NCI-H2196 treated with DMSO at 0.1 percent for 48 hours (cell line): ENCODE measurements around the gene PSMD2.
"Not testable (repeated sequence)": the region's sequence is repeated elsewhere in the genome, so short reads cannot be mapped to it uniquely, and the experiment has no call there.

ENCODE experiments used
- DNase-seq: peaks from one replicate; lab custom pipeline; 2025; ENCODE audit not compliant: unreplicated experiment; lab: John Stamatoyannopoulos, UW

The PSMD2 gene

GRCh38 chr3:184298759-184299487, at the start of gene PSMD2:
PSMD2 (plus strand) TSS chr3:184299241; CDS start chr3:184299267, 26 bp downstream.
- peak; percentile 100 for DNase-seq

GRCh38 chr3:184249412-184250166, 49.5 kb upstream of the PSMD2 start, which contains the start of gene EEF1AKMT4:
EEF1AKMT4 (plus strand) TSS chr3:184249672; CDS start chr3:184249695, 23 bp downstream.
- peak; percentile 98 for DNase-seq

GRCh38 chr3:184250167-184250828, 48.7 kb upstream of the PSMD2 start:
- peak; percentile 88 for DNase-seq

- DNase-seq, result no peak
These were observed 43.6 kb upstream of the PSMD2 start for GRCh38 chr3:184255291-184256039.

DNA sequence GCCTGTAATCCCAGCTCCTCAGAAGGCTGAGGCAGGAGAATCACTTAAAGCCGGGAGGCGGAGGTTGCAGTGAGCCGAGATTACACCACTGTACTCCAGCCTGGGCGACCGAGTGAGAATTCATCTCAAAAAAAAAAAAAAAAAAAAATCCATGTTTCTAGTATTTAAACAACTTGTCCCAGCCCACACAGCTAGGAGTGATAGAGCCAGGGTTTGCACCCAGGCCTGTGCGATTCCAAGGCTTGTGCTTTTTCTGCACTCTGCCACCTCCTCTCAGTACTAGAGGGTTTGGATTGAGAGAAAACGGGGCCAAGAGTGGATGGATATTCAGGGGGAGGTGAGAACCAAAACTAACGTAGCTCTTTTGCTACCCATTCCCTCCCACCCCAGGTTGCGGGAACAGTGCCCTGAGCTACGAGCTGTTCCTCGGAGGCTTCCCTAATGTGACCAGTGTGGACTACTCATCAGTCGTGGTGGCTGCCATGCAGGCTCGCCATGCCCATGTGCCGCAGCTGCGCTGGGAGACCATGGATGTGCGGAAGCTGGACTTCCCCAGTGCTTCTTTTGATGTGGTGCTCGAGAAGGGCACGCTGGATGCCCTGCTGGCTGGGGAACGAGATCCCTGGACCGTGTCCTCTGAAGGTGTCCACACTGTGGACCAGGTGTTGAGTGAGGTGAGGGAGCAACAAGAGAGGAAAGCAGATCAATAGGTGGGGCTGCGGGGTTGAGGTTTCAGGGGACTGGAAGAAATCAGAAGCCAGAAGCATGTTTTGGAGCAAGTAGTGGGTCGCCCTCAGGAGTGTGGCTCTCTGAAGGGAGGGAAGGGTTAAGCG, 41.7 kb upstream of the PSMD2 start:
- DNase-seq, result no peak

DNA sequence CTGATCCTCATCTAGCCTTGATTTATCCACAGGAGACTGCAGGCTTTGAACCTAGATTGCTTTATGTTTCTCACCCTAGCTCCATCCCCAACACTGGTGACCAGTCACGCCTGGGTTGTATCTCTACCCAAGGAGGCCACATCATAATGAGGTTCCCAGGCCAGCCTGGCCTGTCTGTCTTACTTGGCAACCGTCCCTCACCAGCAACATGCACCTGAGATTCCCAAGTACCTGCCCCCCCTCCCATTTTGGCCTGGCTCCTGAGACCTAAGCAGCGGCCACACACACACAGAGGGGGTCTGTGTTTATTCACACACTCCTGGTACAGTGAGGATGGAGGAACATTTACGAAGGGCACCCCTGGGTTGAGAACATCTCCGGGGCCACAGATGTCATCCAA, 40.1 kb upstream of the PSMD2 start:
- DNase-seq, result no peak

- DNase-seq, result no peak
These were observed 39.6 kb upstream of the PSMD2 start for GRCh38 chr3:184259396-184259877.

GRCh38 chr3:184259878-184260723, 38.9 kb upstream of the PSMD2 start:
- DNase-seq, result no peak

- DNase-seq, result no peak
These were observed 38.2 kb upstream of the PSMD2 start for GRCh38 chr3:184260724-184261269.

GRCh38 chr3:184261270-184261853, 37.7 kb upstream of the PSMD2 start, which contains the start of gene CAMK2N2:
CAMK2N2 (minus strand) TSS chr3:184261553; CDS start chr3:184261285, 268 bp downstream.
- peak; percentile 97 for DNase-seq

- DNase-seq, result peak; percentile 76
These were observed 36.9 kb upstream of the PSMD2 start for GRCh38 chr3:184261854-184262763.

DNA sequence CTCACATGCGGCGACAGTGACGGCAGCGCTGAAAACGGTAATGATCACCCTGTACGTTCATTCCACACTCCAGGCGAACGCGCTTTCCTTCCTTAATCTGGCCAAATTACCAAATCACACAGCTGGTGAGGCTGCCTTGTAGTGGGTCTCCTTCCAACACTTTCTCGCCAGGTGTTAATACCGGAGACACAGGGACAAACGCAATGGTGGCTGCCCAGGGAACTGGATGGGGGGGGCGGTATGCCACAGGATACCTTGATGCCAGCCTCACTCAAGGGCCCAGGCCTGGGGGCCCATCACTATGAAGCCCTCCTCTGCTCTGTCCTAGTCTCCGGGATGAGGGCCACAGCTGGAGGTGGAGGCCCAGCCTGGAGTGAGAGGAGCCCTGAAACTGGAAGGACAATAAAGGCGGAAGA, 36.3 kb upstream of the PSMD2 start:
- DNase-seq, result no peak

- DNase-seq, result not testable (repeated sequence)
These were observed 31.8 kb upstream of the PSMD2 start for GRCh38 chr3:184267249-184267648.

- DNase-seq, result no peak
These were observed 26.8 kb upstream of the PSMD2 start for GRCh38 chr3:184272269-184272668.

DNA sequence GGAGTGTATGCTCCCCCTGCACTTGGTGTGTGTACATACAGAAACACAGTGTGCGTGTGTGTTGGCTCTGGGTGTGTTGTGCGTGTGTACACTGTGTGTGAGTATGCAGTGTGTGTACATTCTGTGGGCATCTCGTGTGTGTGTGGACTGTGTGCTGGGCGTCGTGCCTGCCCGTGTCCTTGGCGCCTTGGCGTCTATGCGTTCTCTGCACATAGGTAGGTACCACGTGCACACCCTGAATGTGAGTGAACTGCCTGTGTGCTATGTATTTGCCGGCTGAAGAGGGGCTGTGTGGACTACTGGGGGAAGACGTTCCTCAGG, 23.7 kb upstream of the PSMD2 start:
- DNase-seq, result no peak

GRCh38 chr3:184275961-184276910, 22.8 kb upstream of the PSMD2 start, which contains the start of gene ECE2:
ECE2 (plus strand) TSS chr3:184276022; CDS start chr3:184276154, 132 bp downstream.
- no peak for DNase-seq
